SK-N-SH (cell line): ENCODE results near the gene F2. TPM values are rescaled to one million over a fixed set of nuclear protein-coding genes. Genes with fewer than 3 reads are reported as not detected.

Source experiments
- CTCF ChIA-PET: fragments of 300-600, 350-600 bp; formaldehyde crosslinking; extraction: SDS; loops from one replicate; lab custom pipeline; 2021; lab: Yijun Ruan, JAX
- POLR2A ChIA-PET: fragments of 350-600 bp; sonication (Branson Sonifier 250); formaldehyde crosslinking; extraction: SDS; loops from one replicate; lab custom pipeline; 2020; ENCODE audit warnings: antibody characterized with exemption, inconsistent platforms; lab: Yijun Ruan, JAX
- DNase-seq: peaks from one replicate; pipeline ENCODE4 v3.0.0; 2012
- H2AFZ ChIP-seq: fragments of 200-600 bp; sonication (generic); 2 replicates; pipeline ENCODE4 v1.8.1; 2016; ENCODE audit warnings: antibody characterized with exemption, mild to moderate bottlenecking, low read depth
- H3F3A ChIP-seq: fragments of 200-600 bp; sonication (generic); replicated peaks from 2 replicates; pipeline ENCODE3; 2016; ENCODE audit warnings: antibody characterized with exemption, mild to moderate bottlenecking; ENCODE audit not compliant: insufficient read depth
- H3K27ac ChIP-seq, 2 experiments: fragments of 200-500 bp in 1 of 2; fragments of 200-600 bp in 1 of 2; sonication (Bioruptor generic) in 1 of 2; sonication (generic), shearing (Covaris generic) in 1 of 2; 2 replicates each; pipeline versions ENCODE4 v1.5.1 to v1.6.1; 2014 to 2016; ENCODE audit warnings: low read depth in 2 of 2, inconsistent platforms in 1 of 2, low read length in 1 of 2, mild to moderate bottlenecking in 1 of 2, mixed read lengths in 1 of 2
- H3K27me3 ChIP-seq: fragments of 200-600 bp; sonication (generic), shearing (Covaris generic); 2 replicates; pipeline ENCODE4 v1.6.1; 2016; ENCODE audit warnings: mixed run types; ENCODE audit not compliant: insufficient read depth
- H3K36me3 ChIP-seq, 2 experiments: fragments of 200-500 bp in 1 of 2; fragments of 200-600 bp in 1 of 2; sonication (Bioruptor generic) in 1 of 2; sonication (generic) in 1 of 2; replicated peaks in 1 of 2; 2 replicates each; pipeline versions ENCODE3 to v1.5.1; 2014 to 2016; ENCODE audit warnings: low read length in 1 of 2, mild to moderate bottlenecking in 1 of 2; ENCODE audit not compliant: insufficient read depth in 2 of 2, control insufficient read depth in 1 of 2
- H3K4me1 ChIP-seq, 2 experiments: fragments of 200-500 bp in 1 of 2; fragments of 200-600 bp in 1 of 2; sonication (Bioruptor generic) in 1 of 2; sonication (generic), shearing (Covaris generic) in 1 of 2; 2 replicates each; pipeline versions ENCODE4 v1.5.1 to v1.6.1; 2014 to 2016; ENCODE audit warnings: low read depth in 1 of 2, low read length in 1 of 2, mixed run types in 1 of 2; ENCODE audit not compliant: insufficient read depth in 2 of 2, control insufficient read depth in 1 of 2
- H3K4me2 ChIP-seq: fragments of 200-600 bp; sonication (generic), shearing (Covaris generic); 2 replicates; pipeline ENCODE4 v1.6.1; 2017; ENCODE audit warnings: mixed run types
- H3K4me3 ChIP-seq, 2 experiments: fragments of 200-500 bp in 1 of 2; fragments of 200-600 bp in 1 of 2; sonication (Bioruptor generic) in 1 of 2; sonication (generic), shearing (Covaris generic) in 1 of 2; 2 replicates each; pipeline versions ENCODE4 v1.5.1 to v1.8.1; 2014 to 2016; ENCODE audit warnings: low read depth in 2 of 2, inconsistent platforms in 1 of 2, low read length in 1 of 2, mild to moderate bottlenecking in 1 of 2, mixed read lengths in 1 of 2, moderate library complexity in 1 of 2
- H3K79me2 ChIP-seq: fragments of 200-600 bp; sonication (generic); 2 replicates; pipeline ENCODE4 v1.8.1; 2017; ENCODE audit warnings: mild to moderate bottlenecking; ENCODE audit not compliant: insufficient read depth
- H3K9ac ChIP-seq: fragments of 200-600 bp; sonication (generic); 2 replicates; pipeline ENCODE4 v1.6.1; 2017; ENCODE audit warnings: mixed run types
- H3K9me2 ChIP-seq: fragments of 200-600 bp; sonication (generic); 2 replicates; pipeline ENCODE4 v1.6.1; 2017; ENCODE audit warnings: mixed run types
- H3K9me3 ChIP-seq: fragments of 200-600 bp; sonication (generic); 2 replicates; pipeline ENCODE4 v1.6.1; 2017; ENCODE audit warnings: mixed run types, mild to moderate bottlenecking, moderate library complexity
- H4K20me1 ChIP-seq: fragments of 200-600 bp; sonication (generic); 2 replicates; pipeline ENCODE4 v1.6.1; 2017; ENCODE audit warnings: mild to moderate bottlenecking, mixed run types; ENCODE audit not compliant: insufficient read depth
- ELF1 ChIP-seq: IDR thresholded peaks from 2 replicates; pipeline ENCODE4 v1.4.0; 2012
- GABPA ChIP-seq: IDR thresholded peaks from 2 replicates; pipeline ENCODE4 v1.4.0; 2012; ENCODE audit warnings: low read depth, mild to moderate bottlenecking
- GATA2 ChIP-seq: sonication (generic); formaldehyde crosslinking; IDR thresholded peaks from 2 replicates; pipeline ENCODE4 v1.5.0; 2020; ENCODE audit warnings: mild to moderate bottlenecking, missing genetic modification reagents
- MEF2A ChIP-seq: IDR thresholded peaks from 2 replicates; pipeline ENCODE4 v1.4.0; 2012; ENCODE audit warnings: low read depth, borderline replicate concordance
- MXI1 ChIP-seq: IDR thresholded peaks from 2 replicates; pipeline ENCODE4 v1.6.1; 2012; ENCODE audit warnings: mild to moderate bottlenecking, low read depth, low read length, improper control_type of control experiment
- NFIC ChIP-seq: IDR thresholded peaks from 2 replicates; pipeline ENCODE4 v1.4.0; 2012; ENCODE audit warnings: borderline replicate concordance
- NRF1 ChIP-seq: IDR thresholded peaks from 2 replicates; pipeline ENCODE4 v1.6.1; 2012; ENCODE audit warnings: low read depth, mild to moderate bottlenecking, low read length
- POLR2AphosphoS5 ChIP-seq: IDR thresholded peaks from 2 replicates; pipeline ENCODE4 v1.6.1; 2012; ENCODE audit warnings: low read depth, low read length
- RAD21 ChIP-seq: IDR thresholded peaks from 2 replicates; pipeline ENCODE4 v1.6.1; 2012; ENCODE audit warnings: mild to moderate bottlenecking, low read length
- RCOR1 ChIP-seq: fragments of 150-350 bp; IDR thresholded peaks from 2 replicates; pipeline ENCODE4 v1.6.1; 2017; ENCODE audit warnings: antibody characterized with exemption, low read length
- SMC3 ChIP-seq: IDR thresholded peaks from 2 replicates; pipeline ENCODE4 v1.6.1; 2012; ENCODE audit warnings: low read depth, low read length, improper control_type of control experiment
- TEAD4 ChIP-seq: IDR thresholded peaks from 2 replicates; pipeline ENCODE4 v1.4.0; 2012; ENCODE audit warnings: mild to moderate bottlenecking, borderline replicate concordance; ENCODE audit not compliant: insufficient read depth
- WGBS: methylation state at CpG from one replicate; pipeline ENCODE4 v1.1.6; 2017; ENCODE audit warnings: low lambda C conversion rate; 5-methylcytosine and 5-hydroxymethylcytosine counted together
- polyA plus RNA-seq, 3 experiments: library from polyadenylated mRNA; depleted of rRNA; stranded (reverse); fragments of >200 nt; gene quantifications; 2 replicates each; pipeline ENCODE4 v1.2.3, GENCODE V29; 2012
- TF ChIP-seq, protein P1 (sequence below): IDR thresholded peaks from 2 replicates; pipeline ENCODE4 v1.4.0; 2012; ENCODE audit warnings: low read depth
- TF ChIP-seq, protein P2 (sequence below): fragments of 150-350 bp; IDR thresholded peaks from 2 replicates; pipeline ENCODE4 v1.6.1; 2016; ENCODE audit warnings: mild to moderate bottlenecking, low read depth, low read length

The F2 gene
- polyA plus RNA-seq, 1 of the 3 experiments (the other 2 are of a cell fraction): 0.07 TPM

DNA sequence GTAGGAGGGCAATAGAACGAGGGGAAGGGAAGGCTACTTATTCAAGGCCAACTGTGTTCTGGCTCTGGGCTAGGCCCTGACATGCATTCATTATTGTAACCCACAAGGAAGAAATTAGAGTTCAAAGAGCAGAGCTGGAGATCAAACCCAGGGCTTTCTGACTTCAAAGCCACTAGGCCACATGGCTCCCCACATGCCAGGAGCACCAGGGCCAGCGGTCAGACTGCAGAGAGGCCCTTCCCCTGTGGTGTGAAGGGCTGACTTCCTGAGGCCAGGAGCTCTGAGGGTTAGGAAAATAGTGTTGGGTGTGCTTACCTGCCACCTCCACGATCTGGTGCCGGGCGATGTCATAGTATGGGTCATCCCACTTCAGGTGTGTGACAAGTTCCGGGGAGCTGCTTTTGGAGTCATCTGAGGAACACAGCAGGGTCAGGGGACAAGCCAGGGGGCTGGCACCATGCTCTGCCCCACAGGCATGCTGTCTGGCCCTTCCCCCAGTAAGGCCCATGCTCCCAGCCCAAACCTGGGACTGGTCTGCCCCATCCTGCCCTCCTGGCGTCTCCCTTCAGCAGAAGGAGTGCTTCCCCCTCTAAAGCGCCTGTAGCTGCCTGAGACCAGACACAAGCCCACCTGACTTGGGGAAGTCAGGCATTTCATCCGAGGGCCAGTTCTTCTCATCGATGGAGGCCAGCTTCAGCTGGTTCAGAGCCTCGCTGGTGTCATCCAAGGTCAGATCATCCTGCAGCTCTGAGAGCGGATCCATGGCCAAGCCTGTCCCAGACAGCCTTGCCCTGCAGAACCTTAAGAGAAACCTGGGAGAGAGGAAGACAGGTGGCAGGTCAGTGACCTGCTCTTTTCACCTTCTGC is 23.4 kb upstream of the F2 start:
- Histone ChIP-seq H3K9me3 (no peaks in the 10 kb centered on the region), H2AFZ (no peak overlapping the region), H3K4me1 (peaks cover 11 to 33% of the 10 kb centered on the region in 2 experiments; a peak in 3 of 4 replicates), H3F3A (peaks cover 4% of the 10 kb centered on the region), H3K4me3 (no peak overlapping the region), H3K79me2 (peaks cover 44% of the 10 kb centered on the region), H4K20me1 (peaks cover 5% of the 10 kb centered on the region; the same call in 1 of the 2 replicates), H3K9ac (no peak overlapping the region), H3K36me3 (peaks cover 25 to 35% of the 10 kb centered on the region in 2 experiments), H3K4me2 (no peak overlapping the region), H3K27me3 (no peaks in the 10 kb centered on the region), H3K9me2 (no peaks in the 10 kb centered on the region), H3K27ac (peak overlapping the region in 1 of 2 experiments; percentile 51; a peak in 2 of 4 replicates)
- ChIA-PET CTCF (interaction anchor here (0.9 kb wide), 1 partner anchor 78 kb away, joined by 5 read pairs; the partner anchor contains the start of gene ATG13), POLR2A (interaction anchor here (0.5 to 0.6 kb wide), 2 partner anchors 808 to 831 kb away, joined by 3 read pairs; no protein-coding TSS in a partner anchor)
- TF ChIP-seq, protein P1, sequence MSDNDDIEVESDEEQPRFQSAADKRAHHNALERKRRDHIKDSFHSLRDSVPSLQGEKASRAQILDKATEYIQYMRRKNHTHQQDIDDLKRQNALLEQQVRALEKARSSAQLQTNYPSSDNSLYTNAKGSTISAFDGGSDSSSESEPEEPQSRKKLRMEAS: no peak
- TF ChIP-seq SMC3 (no peak), RCOR1 (no peak), RAD21 (no peak), GATA2 (CRISPR knock-in tag) (no peak), MEF2A (no peak), ELF1 (no peak)
- no peak for DNase-seq
- WGBS: 98% methylated on average over 6 of the region's 12 CpGs

DNA sequence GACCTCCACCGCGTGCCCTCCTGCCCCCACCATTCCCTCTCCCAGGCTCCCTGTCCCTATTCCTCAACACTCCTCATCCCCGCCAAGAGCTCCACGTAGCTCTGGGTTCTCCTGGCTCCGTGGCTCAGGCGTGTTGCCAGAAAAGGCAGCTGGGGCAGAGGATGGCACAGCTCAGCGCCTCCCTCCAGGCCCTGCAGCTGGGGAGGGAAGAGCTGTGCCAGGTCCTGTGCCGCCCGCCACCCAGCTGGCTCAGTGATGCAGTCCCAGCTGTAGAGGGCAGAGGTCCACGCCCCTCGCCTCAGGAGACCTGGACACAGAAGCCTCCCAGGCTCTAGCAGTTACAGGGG is 22.8 kb upstream of the F2 start:
- WGBS: 96% methylated on average over 7 of the region's 11 CpGs
- POLR2A ChIA-PET: interaction anchor here (0.5 to 0.6 kb wide), 2 partner anchors 807 to 831 kb away, joined by 3 read pairs; no protein-coding TSS in a partner anchor
- H3K79me2 ChIP-seq: peaks cover 47% of the 10 kb centered on the region

More for the DNA sequence above, 22.8 kb upstream of the F2 start:
- H3K36me3 ChIP-seq: peaks cover 25 to 35% of the 10 kb centered on the region in 2 experiments
- H3F3A ChIP-seq: peaks cover 4% of the 10 kb centered on the region
- CTCF ChIA-PET: interaction anchor here (0.9 kb wide), 1 partner anchor 78 kb away, joined by 5 read pairs; the partner anchor contains the start of gene ATG13
- no peak overlapping the region for H3K4me3 ChIP-seq
- no peaks in the 10 kb centered on the region for H3K9me3 ChIP-seq
- no peak overlapping the region for H3K9ac ChIP-seq
- H3K27me3 ChIP-seq: no peaks in the 10 kb centered on the region
- no peak overlapping the region for H3K4me2 ChIP-seq
- H3K9me2 ChIP-seq: no peaks in the 10 kb centered on the region
- H3K27ac ChIP-seq: peak overlapping the region in 1 of 2 experiments; percentile 53; a peak in 2 of 4 replicates
- peaks cover 11 to 33% of the 10 kb centered on the region in 2 experiments; a peak in 3 of 4 replicates for H3K4me1 ChIP-seq
- H2AFZ ChIP-seq: no peak overlapping the region
- DNase-seq: no peak
- H4K20me1 ChIP-seq: peaks cover 5% of the 10 kb centered on the region; the same call in 1 of the 2 replicates
- TF ChIP-seq TEAD4 (no peak), POLR2AphosphoS5 (no peak), MXI1 (no peak), NRF1 (no peak), NFIC (no peak), GABPA (no peak)
- TF ChIP-seq, protein P2, sequence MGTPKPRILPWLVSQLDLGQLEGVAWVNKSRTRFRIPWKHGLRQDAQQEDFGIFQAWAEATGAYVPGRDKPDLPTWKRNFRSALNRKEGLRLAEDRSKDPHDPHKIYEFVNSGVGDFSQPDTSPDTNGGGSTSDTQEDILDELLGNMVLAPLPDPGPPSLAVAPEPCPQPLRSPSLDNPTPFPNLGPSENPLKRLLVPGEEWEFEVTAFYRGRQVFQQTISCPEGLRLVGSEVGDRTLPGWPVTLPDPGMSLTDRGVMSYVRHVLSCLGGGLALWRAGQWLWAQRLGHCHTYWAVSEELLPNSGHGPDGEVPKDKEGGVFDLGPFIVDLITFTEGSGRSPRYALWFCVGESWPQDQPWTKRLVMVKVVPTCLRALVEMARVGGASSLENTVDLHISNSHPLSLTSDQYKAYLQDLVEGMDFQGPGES: no peak
- TF ChIP-seq, protein P1: no peak
